Kidney capillary endothelial cell (primary cell): ENCODE results near the gene ANTKMT.
"Not testable (repeated sequence)": the region's sequence is repeated elsewhere in the genome, so short reads cannot be mapped to it uniquely, and the experiment has no call there.

Source experiments
- DNase-seq: peaks from one replicate; pipeline ENCODE4 v3.0.0-alpha.2; 2018; ENCODE audit warnings: low spot score

ANTKMT gene

GRCh38 chr16:743794-744500 is 23.0 kb downstream of the ANTKMT start:
- DNase-seq, result no peak

GRCh38 chr16:745739-746138 is 24.8 kb downstream of the ANTKMT start:
- no peak for DNase-seq

GRCh38 chr16:746637-747036 is 25.7 kb downstream of the ANTKMT start:
- no peak for DNase-seq

- DNase-seq, result no peak
These were observed 27.2 kb downstream of the ANTKMT start for GRCh38 chr16:747978-748746.

GRCh38 chr16:749010-749409 is 28.1 kb downstream of the ANTKMT start:
- DNase-seq, result no peak

GRCh38 chr16:750485-750884 is 29.5 kb downstream of the ANTKMT start:
- DNase-seq, result no peak

GRCh38 chr16:751152-752006 is 30.4 kb downstream of the ANTKMT start:
- DNase-seq, result no peak

GRCh38 chr16:752007-752312 is 31.0 kb downstream of the ANTKMT start:
- no peak for DNase-seq

GRCh38 chr16:754121-754607 is 33.2 kb downstream of the ANTKMT start:
- not testable (repeated sequence) for DNase-seq

GRCh38 chr16:754656-755055 is 33.7 kb downstream of the ANTKMT start:
- no peak for DNase-seq

GRCh38 chr16:756428-756827 is 35.5 kb downstream of the ANTKMT start:
- no peak for DNase-seq

- no peak for DNase-seq
These were observed 38.4 kb downstream of the ANTKMT start for GRCh38 chr16:759110-759910.

- no peak for DNase-seq
These were observed 39.1 kb downstream of the ANTKMT start for GRCh38 chr16:760065-760464.

GRCh38 chr16:760545-761343 is 39.8 kb downstream of the ANTKMT start, which contains the start of gene MSLN:
MSLN (plus strand) TSS chr16:760734; CDS start chr16:762681, 1,947 bp downstream.
- no peak for DNase-seq

GRCh38 chr16:761625-762513 is 40.9 kb downstream of the ANTKMT start:
- DNase-seq, result no peak

- no peak for DNase-seq
These were observed 41.8 kb downstream of the ANTKMT start for GRCh38 chr16:762595-763268.

- no peak for DNase-seq
These were observed 42.6 kb downstream of the ANTKMT start for GRCh38 chr16:763369-764183.

GRCh38 chr16:764184-764750 is 43.3 kb downstream of the ANTKMT start:
- DNase-seq, result no peak
